ENCODE results near the gene ELMO1.

DNA sequence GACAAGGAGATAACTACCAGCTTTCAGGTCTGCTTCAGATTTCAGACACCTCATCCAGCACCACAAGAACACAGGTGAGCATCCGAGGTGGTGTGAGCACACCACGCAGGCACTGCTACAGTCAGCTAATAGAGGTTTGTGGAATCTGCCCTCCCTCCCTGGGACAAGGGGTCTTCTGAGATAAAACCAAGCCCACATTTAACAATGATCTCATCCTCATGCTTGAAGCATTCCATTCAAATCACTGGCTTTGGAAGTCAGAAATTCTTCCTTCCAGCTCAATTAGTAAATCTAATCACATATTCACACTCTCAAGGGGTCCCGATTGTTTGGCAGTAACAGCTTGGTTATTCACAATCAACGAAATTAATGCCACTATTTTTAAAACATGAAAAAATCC, 331.4 kb downstream of the ELMO1 start:
- TF ChIP-seq RAD21 (IDR thresholded peaks at IDR 0.05; ENCODE audit: low read depth) (no peak), ELF1 (IDR thresholded peaks at IDR 0.05; ENCODE audit: borderline replicate concordance, low read depth) (no peak), POLR2A (IDR thresholded peaks at IDR 0.05; ENCODE audit: borderline replicate concordance, extremely low read depth, insufficient read depth, insufficient read length) (no peak), POLR2AphosphoS5 (IDR thresholded peaks at IDR 0.05; ENCODE audit: low read depth, low read length) (no peak), EZH2 (IDR thresholded peaks at IDR 0.05) (no peak), SRF (IDR thresholded peaks at IDR 0.05; ENCODE audit: low read depth) (no peak), TCF7L2 (IDR thresholded peaks at IDR 0.05; ENCODE audit: borderline replicate concordance, extremely low read depth, insufficient read depth, insufficient read length) (no peak), EZH2phosphoT487 (IDR thresholded peaks at IDR 0.05; ENCODE audit: borderline replicate concordance) (no peak), SIN3A (IDR thresholded peaks at IDR 0.05; ENCODE audit: low read depth) (no peak), CEBPB (IDR thresholded peaks at IDR 0.05; ENCODE audit: low read depth) (no peak), EGR1 (IDR thresholded peaks at IDR 0.05; ENCODE audit: low read depth) (no peak)
- TF ChIP-seq, protein P1, sequence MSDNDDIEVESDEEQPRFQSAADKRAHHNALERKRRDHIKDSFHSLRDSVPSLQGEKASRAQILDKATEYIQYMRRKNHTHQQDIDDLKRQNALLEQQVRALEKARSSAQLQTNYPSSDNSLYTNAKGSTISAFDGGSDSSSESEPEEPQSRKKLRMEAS (IDR thresholded peaks at IDR 0.05), result no peak
- TF ChIP-seq, protein P2, sequence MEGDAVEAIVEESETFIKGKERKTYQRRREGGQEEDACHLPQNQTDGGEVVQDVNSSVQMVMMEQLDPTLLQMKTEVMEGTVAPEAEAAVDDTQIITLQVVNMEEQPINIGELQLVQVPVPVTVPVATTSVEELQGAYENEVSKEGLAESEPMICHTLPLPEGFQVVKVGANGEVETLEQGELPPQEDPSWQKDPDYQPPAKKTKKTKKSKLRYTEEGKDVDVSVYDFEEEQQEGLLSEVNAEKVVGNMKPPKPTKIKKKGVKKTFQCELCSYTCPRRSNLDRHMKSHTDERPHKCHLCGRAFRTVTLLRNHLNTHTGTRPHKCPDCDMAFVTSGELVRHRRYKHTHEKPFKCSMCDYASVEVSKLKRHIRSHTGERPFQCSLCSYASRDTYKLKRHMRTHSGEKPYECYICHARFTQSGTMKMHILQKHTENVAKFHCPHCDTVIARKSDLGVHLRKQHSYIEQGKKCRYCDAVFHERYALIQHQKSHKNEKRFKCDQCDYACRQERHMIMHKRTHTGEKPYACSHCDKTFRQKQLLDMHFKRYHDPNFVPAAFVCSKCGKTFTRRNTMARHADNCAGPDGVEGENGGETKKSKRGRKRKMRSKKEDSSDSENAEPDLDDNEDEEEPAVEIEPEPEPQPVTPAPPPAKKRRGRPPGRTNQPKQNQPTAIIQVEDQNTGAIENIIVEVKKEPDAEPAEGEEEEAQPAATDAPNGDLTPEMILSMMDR (IDR thresholded peaks at IDR 0.05 in 2 of 3, conservative IDR thresholded peaks at IDR 0.05 in 1 of 3; ENCODE audit: borderline replicate concordance in 1 of 3, insufficient read depth in 1 of 3, low read depth in 2 of 3, low read length in 2 of 3), result no peak
- TF ChIP-seq, protein P3, sequence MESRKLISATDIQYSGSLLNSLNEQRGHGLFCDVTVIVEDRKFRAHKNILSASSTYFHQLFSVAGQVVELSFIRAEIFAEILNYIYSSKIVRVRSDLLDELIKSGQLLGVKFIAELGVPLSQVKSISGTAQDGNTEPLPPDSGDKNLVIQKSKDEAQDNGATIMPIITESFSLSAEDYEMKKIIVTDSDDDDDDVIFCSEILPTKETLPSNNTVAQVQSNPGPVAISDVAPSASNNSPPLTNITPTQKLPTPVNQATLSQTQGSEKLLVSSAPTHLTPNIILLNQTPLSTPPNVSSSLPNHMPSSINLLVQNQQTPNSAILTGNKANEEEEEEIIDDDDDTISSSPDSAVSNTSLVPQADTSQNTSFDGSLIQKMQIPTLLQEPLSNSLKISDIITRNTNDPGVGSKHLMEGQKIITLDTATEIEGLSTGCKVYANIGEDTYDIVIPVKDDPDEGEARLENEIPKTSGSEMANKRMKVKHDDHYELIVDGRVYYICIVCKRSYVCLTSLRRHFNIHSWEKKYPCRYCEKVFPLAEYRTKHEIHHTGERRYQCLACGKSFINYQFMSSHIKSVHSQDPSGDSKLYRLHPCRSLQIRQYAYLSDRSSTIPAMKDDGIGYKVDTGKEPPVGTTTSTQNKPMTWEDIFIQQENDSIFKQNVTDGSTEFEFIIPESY (IDR thresholded peaks at IDR 0.05; ENCODE audit: extremely low read depth, insufficient replicate concordance, low read length), result no peak
